ENCODE data around the gene ITSN2. TPM values are rescaled to one million over a fixed set of nuclear protein-coding genes. Genes with fewer than 3 reads are reported as not detected.

ITSN2 gene
- total RNA-seq, 1 donor from 2014 or later, result 23.8 TPM

GRCh38 chr2:24169023-24169422, 191.3 kb downstream of the ITSN2 start:
- no peak for DNase-seq (ENCODE audit: low read depth)
- H3K9ac ChIP-seq (ENCODE audit: low read length), result no peak overlapping the region
- H3K4me3 ChIP-seq (ENCODE audit: insufficient read depth, low read depth, low read length), result no peak overlapping the region
- H3K27ac ChIP-seq (ENCODE audit: low read depth, low read length), result no peak overlapping the region
- FAIRE-seq, result no peak
- H3K4me3 Mint-ChIP-seq (ENCODE audit: unreplicated experiment), result no peak overlapping the region
- no peak overlapping the region for H3K4me2 ChIP-seq (ENCODE audit: low read length)
- no peaks in the 10 kb centered on the region for H4K20me1 ChIP-seq (ENCODE audit: insufficient read depth, low read length)
- H3K4me1 Mint-ChIP-seq (ENCODE audit: low read depth, unreplicated experiment), result peaks cover 12% of the 10 kb centered on the region
- no peaks in the 10 kb centered on the region for H3K27me3 ChIP-seq (ENCODE audit: insufficient read depth, low read length)
- TF ChIP-seq EZH2 (IDR thresholded peaks at IDR 0.05; ENCODE audit: insufficient read depth, low read length) (no peak), CTCF (IDR thresholded peaks at IDR 0.05; ENCODE audit: insufficient read depth, low read depth, low read length) (no peak)
- H3K9me3 Mint-ChIP-seq (ENCODE audit: unreplicated experiment), result peaks cover 4% of the 10 kb centered on the region
- H3K4me1 ChIP-seq (ENCODE audit: insufficient read depth, low read length), result no peaks in the 10 kb centered on the region
- H3K27ac Mint-ChIP-seq (ENCODE audit: unreplicated experiment), result no peak overlapping the region
- H2AFZ ChIP-seq (ENCODE audit: low read depth, low read length), result no peak overlapping the region
- H3K36me3 Mint-ChIP-seq (ENCODE audit: low read depth, unreplicated experiment), result peaks cover 2% of the 10 kb centered on the region
- peaks cover 8% of the 10 kb centered on the region for H3K27me3 Mint-ChIP-seq (ENCODE audit: low read depth, unreplicated experiment)
- no peaks in the 10 kb centered on the region for H3K79me2 ChIP-seq (ENCODE audit: insufficient read depth, low read length)
- no peaks in the 10 kb centered on the region for H3K36me3 ChIP-seq (ENCODE audit: insufficient read depth, low read length)
- no peaks in the 10 kb centered on the region for H3K9me3 ChIP-seq (ENCODE audit: insufficient read depth, low read depth, low read length)

GRCh38 chr2:24164416-24164973, 195.8 kb downstream of the ITSN2 start:
- TF ChIP-seq EZH2 (IDR thresholded peaks at IDR 0.05; ENCODE audit: insufficient read depth, low read length) (no peak), CTCF (IDR thresholded peaks at IDR 0.05; ENCODE audit: insufficient read depth, low read depth, low read length) (peak; percentile 25)
- Histone ChIP-seq H3K9ac (ENCODE audit: low read length) (no peak overlapping the region), H3K4me3 (ENCODE audit: insufficient read depth, low read depth, low read length) (no peak overlapping the region), H2AFZ (ENCODE audit: low read depth, low read length) (no peak overlapping the region), H3K36me3 (ENCODE audit: insufficient read depth, low read length) (no peaks in the 10 kb centered on the region), H4K20me1 (ENCODE audit: insufficient read depth, low read length) (no peaks in the 10 kb centered on the region), H3K27me3 (ENCODE audit: insufficient read depth, low read length) (no peaks in the 10 kb centered on the region), H3K27ac (ENCODE audit: low read depth, low read length) (no peak overlapping the region), H3K9me3 (ENCODE audit: insufficient read depth, low read depth, low read length) (no peaks in the 10 kb centered on the region), H3K4me2 (ENCODE audit: low read length) (no peak overlapping the region), H3K4me1 (ENCODE audit: insufficient read depth, low read length) (no peaks in the 10 kb centered on the region), H3K79me2 (ENCODE audit: insufficient read depth, low read length) (no peaks in the 10 kb centered on the region)
- Mint-ChIP-seq H3K4me3 (ENCODE audit: unreplicated experiment) (no peak overlapping the region), H3K4me1 (ENCODE audit: low read depth, unreplicated experiment) (peaks cover 12% of the 10 kb centered on the region), H3K27ac (ENCODE audit: unreplicated experiment) (no peak overlapping the region), H3K9me3 (ENCODE audit: unreplicated experiment) (peaks cover 10% of the 10 kb centered on the region), H3K36me3 (ENCODE audit: low read depth, unreplicated experiment) (peaks cover 8% of the 10 kb centered on the region), H3K27me3 (ENCODE audit: low read depth, unreplicated experiment) (peaks cover 8% of the 10 kb centered on the region)
- no peak for DNase-seq (ENCODE audit: low read depth)
- FAIRE-seq, result no peak

- FAIRE-seq, result no peak
- Histone ChIP-seq H3K36me3 (ENCODE audit: insufficient read depth, low read length) (no peaks in the 10 kb centered on the region), H3K4me3 (ENCODE audit: insufficient read depth, low read depth, low read length) (no peak overlapping the region), H2AFZ (ENCODE audit: low read depth, low read length) (no peak overlapping the region), H3K79me2 (ENCODE audit: insufficient read depth, low read length) (no peaks in the 10 kb centered on the region), H3K27ac (ENCODE audit: low read depth, low read length) (no peak overlapping the region), H3K4me2 (ENCODE audit: low read length) (no peak overlapping the region), H3K9ac (ENCODE audit: low read length) (no peak overlapping the region), H4K20me1 (ENCODE audit: insufficient read depth, low read length) (no peaks in the 10 kb centered on the region), H3K27me3 (ENCODE audit: insufficient read depth, low read length) (no peaks in the 10 kb centered on the region), H3K9me3 (ENCODE audit: insufficient read depth, low read depth, low read length) (no peaks in the 10 kb centered on the region), H3K4me1 (ENCODE audit: insufficient read depth, low read length) (no peaks in the 10 kb centered on the region)
- peaks cover 8% of the 10 kb centered on the region for H3K36me3 Mint-ChIP-seq (ENCODE audit: low read depth, unreplicated experiment)
- TF ChIP-seq EZH2 (IDR thresholded peaks at IDR 0.05; ENCODE audit: insufficient read depth, low read length), result no peak
- TF ChIP-seq CTCF (IDR thresholded peaks at IDR 0.05; ENCODE audit: insufficient read depth, low read depth, low read length), result no peak
- DNase-seq (ENCODE audit: low read depth), result no peak
- no peak overlapping the region for H3K27ac Mint-ChIP-seq (ENCODE audit: unreplicated experiment)
- H3K9me3 Mint-ChIP-seq (ENCODE audit: unreplicated experiment), result peaks cover 10% of the 10 kb centered on the region
- peaks cover 7% of the 10 kb centered on the region for H3K4me1 Mint-ChIP-seq (ENCODE audit: low read depth, unreplicated experiment)
- peaks cover 8% of the 10 kb centered on the region for H3K27me3 Mint-ChIP-seq (ENCODE audit: low read depth, unreplicated experiment)
- no peak overlapping the region for H3K4me3 Mint-ChIP-seq (ENCODE audit: unreplicated experiment)
Observed at GRCh38 chr2:24163601-24164000, 196.7 kb downstream of the ITSN2 start.
